HEK293 (cell line): ENCODE results near the gene SWI5.

Source experiments
- CTCF ChIA-PET: fragments of 350-600 bp; formaldehyde crosslinking; extraction: SDS; loops from one replicate; lab custom pipeline; 2021; ENCODE audit warnings: antibody characterized with exemption; lab: Yijun Ruan, JAX
- POLR2A ChIA-PET: fragments of 300-600 bp; formaldehyde crosslinking; extraction: SDS; loops from one replicate; lab custom pipeline; 2020; ENCODE audit warnings: antibody characterized with exemption, inconsistent platforms; lab: Yijun Ruan, JAX
- H3K27ac ChIP-seq: fragments of 200-500 bp; sonication (Bioruptor generic); 2 replicates; pipeline ENCODE4 v1.5.1; 2014; ENCODE audit warnings: low read depth, low read length, control low read depth, inconsistent platforms; ENCODE audit errors: extremely low read depth
- H3K36me3 ChIP-seq, 2 experiments: fragments of 200-500 bp in 1 of 2; sonication (Bioruptor generic) in 1 of 2; 1 replicate in 1 of 2; 2 replicates in 1 of 2; pipeline ENCODE4 v1.5.1; 2014 to 2017; ENCODE audit warnings: inconsistent platforms in 2 of 2, low read length in 2 of 2; ENCODE audit not compliant: control insufficient read depth in 2 of 2, insufficient read depth in 1 of 2
- H3K4me1 ChIP-seq: fragments of 200-500 bp; sonication (Bioruptor generic); 2 replicates; pipeline ENCODE4 v1.5.1; 2014; ENCODE audit warnings: mild to moderate bottlenecking, low read length, inconsistent platforms; ENCODE audit not compliant: control insufficient read depth, insufficient read depth
- H3K4me3 ChIP-seq: 2 replicates; pipeline ENCODE4 v1.5.1; 2011; ENCODE audit warnings: low read depth, mild to moderate bottlenecking, control low read depth, low read length, moderate library complexity
- H3K9me3 ChIP-seq: fragments of 200-500 bp; sonication (Bioruptor generic); 2 replicates; pipeline ENCODE4 v1.5.1; 2014; ENCODE audit warnings: low read depth, low read length, inconsistent platforms; ENCODE audit not compliant: control insufficient read depth, insufficient read depth
- BCL6B ChIP-seq: fragments of 450-650 bp; formaldehyde crosslinking; IDR thresholded peaks from 2 replicates; pipeline ENCODE4 v1.5.1; 2017; ENCODE audit warnings: missing biosample characterization, missing genetic modification characterization
- HOXC10 ChIP-seq: sonication (generic); formaldehyde crosslinking; IDR thresholded peaks from 2 replicates; pipeline ENCODE4 v1.8.1; 2023; ENCODE audit warnings: mild to moderate bottlenecking, missing genetic modification reagents
- IKZF3 ChIP-seq: fragments of 450-650 bp; IDR thresholded peaks from 2 replicates; pipeline ENCODE4 v1.5.0; 2018; ENCODE audit warnings: missing biosample characterization, mild to moderate bottlenecking, missing genetic modification characterization, moderate library complexity
- KLF1 ChIP-seq: fragments of 450-650 bp; formaldehyde crosslinking; IDR thresholded peaks from 2 replicates; pipeline ENCODE4 v1.5.1; 2016; ENCODE audit warnings: missing biosample characterization, missing genetic modification characterization
- KLF16 ChIP-seq: fragments of 450-650 bp; formaldehyde crosslinking; IDR thresholded peaks from 2 replicates; pipeline ENCODE4 v1.5.1; 2017; ENCODE audit warnings: missing biosample characterization, missing genetic modification characterization
- OSR2 ChIP-seq: fragments of 450-650 bp; formaldehyde crosslinking; IDR thresholded peaks from 2 replicates; pipeline ENCODE4 v1.5.1; 2016; ENCODE audit warnings: missing biosample characterization, missing genetic modification characterization
- PRDM4 ChIP-seq: fragments of 450-650 bp; formaldehyde crosslinking; IDR thresholded peaks from 2 replicates; pipeline ENCODE4 v1.5.1; 2017; ENCODE audit warnings: missing biosample characterization, missing genetic modification characterization
- RBAK ChIP-seq: fragments of 450-650 bp; formaldehyde crosslinking; IDR thresholded peaks from 2 replicates; pipeline ENCODE4 v1.5.1; 2016; ENCODE audit warnings: missing biosample characterization, missing genetic modification characterization
- SALL2 ChIP-seq: fragments of 450-650 bp; formaldehyde crosslinking; IDR thresholded peaks from 2 replicates; pipeline ENCODE4 v1.5.0; 2017; ENCODE audit warnings: missing biosample characterization, mild to moderate bottlenecking, missing genetic modification characterization, borderline replicate concordance
- SCRT1 ChIP-seq: fragments of 450-650 bp; formaldehyde crosslinking; IDR thresholded peaks from 2 replicates; pipeline ENCODE4 v1.5.1; 2016; ENCODE audit warnings: missing biosample characterization, missing genetic modification characterization, borderline replicate concordance
- TRIM28 ChIP-seq: IDR thresholded peaks from 2 replicates; pipeline ENCODE4 v1.6.1; 2011; ENCODE audit warnings: low read length, control low read depth, borderline replicate concordance
- ZBTB17 ChIP-seq: fragments of 450-650 bp; formaldehyde crosslinking; IDR thresholded peaks from 2 replicates; pipeline ENCODE4 v1.5.1; 2016; ENCODE audit warnings: missing biosample characterization, missing genetic modification characterization
- ZBTB6 ChIP-seq: fragments of 450-650 bp; formaldehyde crosslinking; IDR thresholded peaks from 2 replicates; pipeline ENCODE4 v1.5.1; 2017; ENCODE audit warnings: missing biosample characterization, missing genetic modification characterization
- ZFP3 ChIP-seq: fragments of 450-650 bp; formaldehyde crosslinking; IDR thresholded peaks from 2 replicates; pipeline ENCODE4 v1.5.1; 2016; ENCODE audit warnings: low read depth, missing biosample characterization, missing genetic modification characterization
- ZNF221 ChIP-seq: fragments of 450-650 bp; formaldehyde crosslinking; IDR thresholded peaks from 2 replicates; pipeline ENCODE4 v1.5.1; 2017; ENCODE audit warnings: missing biosample characterization, missing genetic modification characterization, borderline replicate concordance
- ZNF24 ChIP-seq: fragments of 450-650 bp; formaldehyde crosslinking; IDR thresholded peaks from 2 replicates; pipeline ENCODE4 v1.5.1; 2016; ENCODE audit warnings: missing biosample characterization, missing genetic modification characterization
- ZNF335 ChIP-seq: fragments of 450-650 bp; formaldehyde crosslinking; conservative IDR thresholded peaks from 2 replicates; pipeline ENCODE4 v1.5.1; 2016; ENCODE audit warnings: missing biosample characterization, missing genetic modification characterization
- ZNF548 ChIP-seq: fragments of 450-650 bp; formaldehyde crosslinking; IDR thresholded peaks from 2 replicates; pipeline ENCODE4 v1.5.1; 2016; ENCODE audit warnings: missing biosample characterization, missing genetic modification characterization
- ZNF555 ChIP-seq: fragments of 450-650 bp; formaldehyde crosslinking; conservative IDR thresholded peaks from 2 replicates; pipeline ENCODE4 v1.5.1; 2017; ENCODE audit warnings: missing biosample characterization, mild to moderate bottlenecking, missing genetic modification characterization, inconsistent platforms
- ZNF629 ChIP-seq: fragments of 450-650 bp; formaldehyde crosslinking; IDR thresholded peaks from 2 replicates; pipeline ENCODE4 v1.5.1; 2017; ENCODE audit warnings: missing biosample characterization, missing genetic modification characterization
- ZNF701 ChIP-seq: fragments of 450-650 bp; formaldehyde crosslinking; IDR thresholded peaks from 2 replicates; pipeline ENCODE4 v1.5.1; 2016; ENCODE audit warnings: missing biosample characterization, missing genetic modification characterization
- ZSCAN30 ChIP-seq: fragments of 450-650 bp; IDR thresholded peaks from 2 replicates; pipeline ENCODE4 v1.5.1; 2018; ENCODE audit warnings: missing biosample characterization, mild to moderate bottlenecking, missing genetic modification characterization, moderate library complexity

The SWI5 gene

GRCh38 chr9:128304971-128305288, 28.9 kb downstream of the SWI5 start:
- POLR2A ChIA-PET, result interaction anchor here (1.6 kb wide), 1 partner anchor 116 kb away, joined by 4 read pairs; the partner anchor contains the start of gene CERCAM
- 0 out of 2 replicates have a peak, but pooled peaks have one; percentile 12 for TF ChIP-seq ZNF629 (tag by site-specific recombination)
- no peak for TF ChIP-seq ZNF335 (tag by site-specific recombination)
- 0 out of 2 replicates have a peak, but pooled peaks have one; percentile 21 for TF ChIP-seq OSR2
- TF ChIP-seq, all 188 proteins: peak for 2
- no peaks in the 10 kb centered on the region for H3K4me1 ChIP-seq
- no peaks in the 10 kb centered on the region for H3K9me3 ChIP-seq
- H3K4me3 ChIP-seq, result no peak overlapping the region
- H3K36me3 ChIP-seq, result peaks cover 4 to 15% of the 10 kb centered on the region in 2 experiments; a peak in 2 of 3 replicates
- CTCF ChIA-PET, result interaction anchor here (1.0 to 2.1 kb wide), 3 partner anchors 9 to 58 kb away, joined by 4 to 8 read pairs (median 5); no protein-coding TSS in a partner anchor
- H3K27ac ChIP-seq, result no peak overlapping the region

- peaks cover 4 to 42% of the 10 kb centered on the region in 2 experiments; a peak in 2 of 3 replicates for H3K36me3 ChIP-seq
- H3K27ac ChIP-seq, result no peak overlapping the region
- no peak for TF ChIP-seq RBAK (tag by site-specific recombination)
- TF ChIP-seq TRIM28, result no peak
- no peak for TF ChIP-seq ZBTB17 (tag by site-specific recombination)
- TF ChIP-seq SALL2 (tag by site-specific recombination), result no peak
- no peak for TF ChIP-seq ZNF221 (tag by site-specific recombination)
- TF ChIP-seq ZBTB6, result no peak
- TF ChIP-seq ZNF24 (tag by site-specific recombination), result no peak
- TF ChIP-seq ZNF548, result no peak
- TF ChIP-seq ZNF555, result no peak
- no peak for TF ChIP-seq KLF16 (tag by site-specific recombination)
- no peak for TF ChIP-seq SCRT1 (tag by site-specific recombination)
- TF ChIP-seq ZFP3 (tag by site-specific recombination), result no peak
- TF ChIP-seq HOXC10 (CRISPR knock-in tag), result no peak
- no peak for TF ChIP-seq IKZF3 (tag by site-specific recombination)
- no peak for TF ChIP-seq PRDM4 (tag by site-specific recombination)
- no peak for TF ChIP-seq BCL6B (tag by site-specific recombination)
- TF ChIP-seq KLF1 (tag by site-specific recombination), result no peak
- TF ChIP-seq ZSCAN30, result no peak
- TF ChIP-seq ZNF701 (tag by site-specific recombination), result no peak
- H3K4me1 ChIP-seq, result no peaks in the 10 kb centered on the region
- no peaks in the 10 kb centered on the region for H3K9me3 ChIP-seq
- H3K4me3 ChIP-seq, result no peak overlapping the region
- ChIA-PET CTCF (interaction anchor here (0.6 to 1.5 kb wide), 2 partner anchors 15 to 131 kb away, joined by 5 to 6 read pairs; no protein-coding TSS in a partner anchor), POLR2A (interaction anchor here (0.7 to 1.5 kb wide), 2 partner anchors 8 to 9 kb away, joined by 4 to 5 read pairs; no protein-coding TSS in a partner anchor)
Measured at GRCh38 chr9:128309551-128309950, 33.5 kb downstream of the SWI5 start.
